ENCODE data around the gene EID1.
"Not testable (repeated sequence)": the region's sequence is repeated elsewhere in the genome, so short reads cannot be mapped to it uniquely, and the experiment has no call there.

GRCh38 chr15:48910554-48910953 is 32.6 kb downstream of the EID1 start:
- not testable (repeated sequence) for TF ChIP-seq YY1 (IDR thresholded peaks at IDR 0.05; ENCODE audit: insufficient read depth, insufficient read length); ZNF274 (IDR thresholded peaks at IDR 0.05; ENCODE audit: low read depth, low read length)

Data from NT2/D1 (cell line).